MM.1S (cell line): ENCODE results near the gene CNTROB.

ENCODE experiments used
- DNase-seq: peaks from one replicate; pipeline ENCODE4 v3.0.0-alpha.2; 2015
- H2AFZ ChIP-seq: fragments of 300-600 bp; sonication (generic); 2 replicates; pipeline ENCODE4 v1.6.0; 2016; ENCODE audit warnings: antibody characterized with exemption, low read length
- H3F3A ChIP-seq: fragments of 300-600 bp; sonication (generic); 2 replicates; pipeline ENCODE4 v1.6.1; 2016; ENCODE audit warnings: mild to moderate bottlenecking, antibody characterized with exemption, low read length, moderate library complexity, mixed read lengths; ENCODE audit not compliant: insufficient read depth
- H3K27ac ChIP-seq: fragments of 300-600 bp; sonication (generic); 2 replicates; pipeline ENCODE4 v1.5.1; 2016; ENCODE audit warnings: mild to moderate bottlenecking, low read length
- H3K27me3 ChIP-seq: fragments of 300-600 bp; sonication (generic); replicated peaks from 2 replicates; pipeline ENCODE4 v1.6.0; 2016; ENCODE audit warnings: low read length; ENCODE audit not compliant: insufficient read depth
- H3K36me3 ChIP-seq: fragments of 300-600 bp; sonication (generic); replicated peaks from 2 replicates; pipeline ENCODE4 v1.6.1; 2016; ENCODE audit warnings: mild to moderate bottlenecking, low read length, mixed read lengths; ENCODE audit not compliant: insufficient read depth
- H3K4me1 ChIP-seq: fragments of 300-600 bp; sonication (generic); 2 replicates; pipeline ENCODE4 v1.6.1; 2016; ENCODE audit warnings: low read length, mixed read lengths
- H3K4me2 ChIP-seq: fragments of 300-600 bp; sonication (generic); 2 replicates; pipeline ENCODE4 v1.6.0; 2016; ENCODE audit warnings: low read depth, low read length
- H3K4me3 ChIP-seq: fragments of 300-600 bp; sonication (generic); 2 replicates; pipeline ENCODE4 v1.5.1; 2016; ENCODE audit warnings: low read length, mixed read lengths
- H3K79me2 ChIP-seq: fragments of 300-600 bp; sonication (generic); 2 replicates; pipeline ENCODE4 v1.6.1; 2016; ENCODE audit warnings: mixed run types, low read length, mixed read lengths
- H3K9ac ChIP-seq: fragments of 300-600 bp; sonication (generic); 2 replicates; pipeline ENCODE4 v1.6.1; 2016; ENCODE audit warnings: low read length, mixed read lengths
- H3K9me2 ChIP-seq: fragments of 300-600 bp; sonication (generic); replicated peaks from 2 replicates; pipeline ENCODE4 v1.6.1; 2016; ENCODE audit warnings: mild to moderate bottlenecking, low read length, mixed read lengths; ENCODE audit not compliant: insufficient read depth
- H3K9me3 ChIP-seq: fragments of 300-600 bp; sonication (generic); replicated peaks from 2 replicates; pipeline ENCODE4 v1.6.1; 2016; ENCODE audit warnings: mild to moderate bottlenecking, low read length, mixed read lengths; ENCODE audit not compliant: insufficient read depth
- H4K20me1 ChIP-seq: fragments of 300-600 bp; sonication (generic); 2 replicates; pipeline ENCODE4 v1.6.1; 2016; ENCODE audit warnings: mild to moderate bottlenecking, low read length, moderate library complexity, mixed read lengths; ENCODE audit not compliant: insufficient read depth
- CTCF ChIP-seq: fragments of 300-600 bp; sonication (generic); IDR thresholded peaks from 2 replicates; pipeline ENCODE4 v1.5.1; 2016; ENCODE audit warnings: antibody characterized with exemption, low read length, mixed read lengths
- EZH2 ChIP-seq: fragments of 300-600 bp; sonication (generic); optimal IDR thresholded peaks from 2 replicates; pipeline ENCODE3; 2017; ENCODE audit warnings: low read depth, mild to moderate bottlenecking, antibody characterized with exemption, low read length, mixed read lengths
- EZH2phosphoT487 ChIP-seq: fragments of 300-600 bp; sonication (generic); IDR thresholded peaks from 2 replicates; pipeline ENCODE4 v1.6.1; 2018; ENCODE audit warnings: antibody characterized with exemption, low read length

The CNTROB gene

GRCh38 chr17:7910711-7911110 lies 21.3 kb upstream of the CNTROB start:
- DNase-seq = no peak
- H3K4me3 ChIP-seq = no peak overlapping the region
- no peaks in the 10 kb centered on the region for H3K79me2 ChIP-seq
- H2AFZ ChIP-seq = no peak overlapping the region
- H3K4me2 ChIP-seq = no peak overlapping the region
- H3K27ac ChIP-seq = no peak overlapping the region
- peaks cover 67% of the 10 kb centered on the region for H3K27me3 ChIP-seq
- no peaks in the 10 kb centered on the region for H3K36me3 ChIP-seq
- H3K9ac ChIP-seq = no peak overlapping the region
- TF ChIP-seq CTCF (no peak), EZH2phosphoT487 (no peak), EZH2 (no peak)
- H4K20me1 ChIP-seq = no peaks in the 10 kb centered on the region
- no peaks in the 10 kb centered on the region for H3K4me1 ChIP-seq
- H3F3A ChIP-seq = no peaks in the 10 kb centered on the region
- no peaks in the 10 kb centered on the region for H3K9me2 ChIP-seq
- no peaks in the 10 kb centered on the region for H3K9me3 ChIP-seq

GRCh38 chr17:7911116-7911515 lies 20.9 kb upstream of the CNTROB start:
- no peaks in the 10 kb centered on the region for H3K9me2 ChIP-seq
- no peaks in the 10 kb centered on the region for H4K20me1 ChIP-seq
- no peaks in the 10 kb centered on the region for H3F3A ChIP-seq
- H3K27ac ChIP-seq = no peak overlapping the region
- H2AFZ ChIP-seq = no peak overlapping the region
- H3K9ac ChIP-seq = no peak overlapping the region
- no peaks in the 10 kb centered on the region for H3K79me2 ChIP-seq
- no peaks in the 10 kb centered on the region for H3K4me1 ChIP-seq
- DNase-seq = no peak
- H3K27me3 ChIP-seq = peaks cover 63% of the 10 kb centered on the region
- H3K4me2 ChIP-seq = no peak overlapping the region
- no peaks in the 10 kb centered on the region for H3K9me3 ChIP-seq
- no peaks in the 10 kb centered on the region for H3K36me3 ChIP-seq
- TF ChIP-seq EZH2 = no peak
- no peak for TF ChIP-seq EZH2phosphoT487
- TF ChIP-seq CTCF = no peak
- H3K4me3 ChIP-seq = no peak overlapping the region

GRCh38 chr17:7912927-7913524 lies 19.0 kb upstream of the CNTROB start:
- Histone ChIP-seq H3K36me3 (no peaks in the 10 kb centered on the region), H3K79me2 (no peaks in the 10 kb centered on the region), H3K9me3 (no peaks in the 10 kb centered on the region), H3K4me1 (no peaks in the 10 kb centered on the region), H4K20me1 (no peaks in the 10 kb centered on the region), H3K4me3 (no peak overlapping the region), H3K9ac (no peak overlapping the region), H3K27ac (no peak overlapping the region), H2AFZ (no peak overlapping the region), H3K27me3 (peaks cover 50% of the 10 kb centered on the region), H3K4me2 (no peak overlapping the region), H3F3A (no peaks in the 10 kb centered on the region), H3K9me2 (no peaks in the 10 kb centered on the region)
- TF ChIP-seq EZH2phosphoT487 (no peak), EZH2 (no peak), CTCF (peak; percentile 80)
- peak; percentile 83 for DNase-seq
